ENCODE results near the gene CFTR.

The CFTR gene

GRCh38 chr7:117656806-117657205, 177.0 kb downstream of the CFTR start:
- DNase-seq, result no peak

- DNase-seq, result no peak
These were observed 179.7 kb downstream of the CFTR start for GRCh38 chr7:117659531-117660011.

- no peak for DNase-seq
These were observed 181.5 kb downstream of the CFTR start for GRCh38 chr7:117661328-117661727.

GRCh38 chr7:117664047-117664446, 184.2 kb downstream of the CFTR start:
- no peak for DNase-seq

- no peak for DNase-seq
These were observed 185.5 kb downstream of the CFTR start for GRCh38 chr7:117665368-117665767.

- DNase-seq, result no peak
These were observed 186.2 kb downstream of the CFTR start for GRCh38 chr7:117666031-117666430.

GRCh38 chr7:117666689-117667088, 186.9 kb downstream of the CFTR start:
- no peak for DNase-seq

- no peak for DNase-seq
These were observed 187.6 kb downstream of the CFTR start for GRCh38 chr7:117667456-117667855.

GRCh38 chr7:117669818-117670217, 190.0 kb downstream of the CFTR start:
- no peak for DNase-seq

- no peak for DNase-seq
These were observed 192.6 kb downstream of the CFTR start for GRCh38 chr7:117672453-117672852.

GRCh38 chr7:117673367-117673766, 193.5 kb downstream of the CFTR start:
- no peak for DNase-seq

GRCh38 chr7:117673839-117674238, 194.0 kb downstream of the CFTR start:
- no peak for DNase-seq

- DNase-seq, result no peak
These were observed 194.8 kb downstream of the CFTR start for GRCh38 chr7:117674617-117675016.

- no peak for DNase-seq
These were observed 195.9 kb downstream of the CFTR start for GRCh38 chr7:117675497-117676435.

- DNase-seq, result no peak
These were observed 199.3 kb downstream of the CFTR start for GRCh38 chr7:117679120-117679519.

- no peak for DNase-seq
These were observed 203.0 kb downstream of the CFTR start for GRCh38 chr7:117682681-117683385.

GRCh38 chr7:117683430-117684175, 203.8 kb downstream of the CFTR start:
- DNase-seq, result no peak

- no peak for DNase-seq
These were observed 206.0 kb downstream of the CFTR start for GRCh38 chr7:117685795-117686194.

GRCh38 chr7:117686311-117686935, 206.6 kb downstream of the CFTR start:
- no peak for DNase-seq

- DNase-seq, result no peak
These were observed 208.3 kb downstream of the CFTR start for GRCh38 chr7:117688126-117688525.

- DNase-seq, result no peak
These were observed 209.6 kb downstream of the CFTR start for GRCh38 chr7:117689406-117689805.

- no peak for DNase-seq
These were observed 210.3 kb downstream of the CFTR start for GRCh38 chr7:117690147-117690546.

- no peak for DNase-seq
These were observed 212.5 kb downstream of the CFTR start for GRCh38 chr7:117692338-117692737.
